GM12878 (cell line): ENCODE results near the gene NEK7. TPM values are rescaled to one million over a fixed set of nuclear protein-coding genes. Genes with fewer than 3 reads are reported as not detected.

Source experiments
- ATAC-seq: fragments of 200-7000 bp; cut with Tn5 transposase; 3 replicates; pipeline ENCODE4 v1.9.1; 2020; ENCODE audit warnings: mild to moderate bottlenecking, moderate library complexity
- BruUV-seq: library from RNA; stranded (reverse); fragments of 400-500 nt; replicated peaks from 2 replicates; lab custom pipeline; 2021; lab: Mats Ljungman, UMichigan
- CTCF ChIA-PET: fragments of 300-600 bp; sonication (Branson Sonifier 250); formaldehyde crosslinking; extraction: SDS; loops from one replicate; lab custom pipeline; 2021; ENCODE audit warnings: inconsistent platforms; lab: Yijun Ruan, JAX
- POLR2A ChIA-PET: fragments of 350-600 bp; formaldehyde crosslinking; extraction: SDS; loops from one replicate; lab custom pipeline; 2021; ENCODE audit warnings: inconsistent platforms; lab: Charles Lee
- RAD21 ChIA-PET: fragments of 300-600 bp; sonication (Branson Sonifier 250); formaldehyde crosslinking; loops from one replicate; lab custom pipeline; 2023; ENCODE audit warnings: antibody characterized with exemption; ENCODE audit not compliant: unreplicated experiment; lab: Charles Lee
- SMC1A ChIA-PET: fragments of 300-600 bp; sonication (Branson Sonifier 250); formaldehyde crosslinking; loops from one replicate; lab custom pipeline; 2023; ENCODE audit not compliant: unreplicated experiment, uncharacterized antibody; lab: Charles Lee
- DNase-seq: peaks from one replicate; pipeline ENCODE4 v3.0.0-alpha.2; 2011; ENCODE audit warnings: low read depth, low spot score
- FAIRE-seq: peaks from 3 replicates; lab custom pipeline; 2011; peaks lifted over from hg19 to GRCh38; lab: Jason Lieb, UNC
- H2AFZ ChIP-seq: 2 replicates; pipeline ENCODE4 v1.6.0; 2011; ENCODE audit warnings: low read depth, low read length, control low read depth; ENCODE audit not compliant: control insufficient read depth
- H3K27ac ChIP-seq: 2 replicates; pipeline ENCODE4 v1.5.1; 2011; ENCODE audit warnings: control low read depth; ENCODE audit not compliant: control insufficient read depth, insufficient read depth
- H3K27me3 ChIP-seq, 2 experiments: replicated peaks in 1 of 2; 2 replicates each; pipeline versions ENCODE4 v1.6.0 to v1.6.1; 2011; ENCODE audit warnings: low read length in 1 of 2; ENCODE audit not compliant: control insufficient read depth in 2 of 2, insufficient read depth in 2 of 2
- H3K36me3 ChIP-seq, 2 experiments: 2 replicates each; pipeline ENCODE4 v1.5.1; 2011; ENCODE audit warnings: low read length in 1 of 2; ENCODE audit not compliant: control insufficient read depth in 2 of 2, insufficient read depth in 2 of 2
- H3K4me1 ChIP-seq: 2 replicates; pipeline ENCODE4 v1.6.1; 2011; ENCODE audit warnings: mild to moderate bottlenecking, low read length, moderate library complexity, mixed read lengths; ENCODE audit not compliant: control insufficient read depth, insufficient read depth
- H3K4me2 ChIP-seq: 2 replicates; pipeline ENCODE4 v1.6.0; 2011; ENCODE audit warnings: control low read depth; ENCODE audit not compliant: control insufficient read depth, insufficient read depth
- H3K4me3 ChIP-seq: fragments of 200-600 bp; sonication (generic); 2 replicates; pipeline ENCODE4 v1.5.1; 2016
- H3K79me2 ChIP-seq: 2 replicates; pipeline ENCODE4 v1.6.0; 2011; ENCODE audit warnings: low read length; ENCODE audit not compliant: control insufficient read depth, insufficient read depth
- H3K9ac ChIP-seq: 2 replicates; pipeline ENCODE4 v1.8.0; 2011; ENCODE audit warnings: low read length, control low read depth, mixed read lengths; ENCODE audit not compliant: control insufficient read depth, insufficient read depth
- H3K9me3 ChIP-seq: replicated peaks from 3 replicates; pipeline ENCODE4 v1.5.1; 2011; ENCODE audit warnings: mild to moderate bottlenecking, low read length; ENCODE audit not compliant: control insufficient read depth, insufficient read depth
- H4K20me1 ChIP-seq: 2 replicates; pipeline ENCODE4 v1.6.0; 2011; ENCODE audit not compliant: control insufficient read depth, insufficient read depth
- BCL11A ChIP-seq: IDR thresholded peaks from 2 replicates; pipeline ENCODE4 v1.6.1; 2011; ENCODE audit warnings: low read depth, low read length
- BRCA1 ChIP-seq: IDR thresholded peaks from 2 replicates; pipeline ENCODE4 v1.6.1; 2011; ENCODE audit warnings: low read depth, low read length, improper control_type of control experiment
- HDGF ChIP-seq: fragments of 450-650 bp; IDR thresholded peaks from 2 replicates; pipeline ENCODE4 v1.6.1; 2016; ENCODE audit warnings: antibody characterized with exemption
- LARP7 ChIP-seq: fragments of 450-650 bp; IDR thresholded peaks from 2 replicates; pipeline ENCODE4 v1.6.1; 2017; ENCODE audit warnings: mild to moderate bottlenecking
- RB1 ChIP-seq: fragments of 450-650 bp; formaldehyde crosslinking; IDR thresholded peaks from 2 replicates; pipeline ENCODE4 v1.6.1; 2017; ENCODE audit warnings: mild to moderate bottlenecking, borderline replicate concordance
- RCOR1 ChIP-seq: conservative IDR thresholded peaks from 2 replicates; pipeline ENCODE4 v1.6.1; 2012; ENCODE audit warnings: low read depth, low read length, improper control_type of control experiment
- RFX5 ChIP-seq: IDR thresholded peaks from 2 replicates; pipeline ENCODE4 v1.6.1; 2011; ENCODE audit warnings: low read depth, low read length, improper control_type of control experiment
- SIN3A ChIP-seq: IDR thresholded peaks from 2 replicates; pipeline ENCODE4 v1.6.1; 2012; ENCODE audit warnings: low read depth, low read length, improper control_type of control experiment
- SMC3 ChIP-seq: IDR thresholded peaks from 2 replicates; pipeline ENCODE4 v1.6.1; 2011; ENCODE audit warnings: low read length, improper control_type of control experiment, borderline replicate concordance
- SUPT20H ChIP-seq: IDR thresholded peaks from 2 replicates; pipeline ENCODE4 v1.6.1; 2011; ENCODE audit warnings: low read depth, mild to moderate bottlenecking, low read length, moderate library complexity, borderline replicate concordance; ENCODE audit not compliant: control insufficient read depth
- TBL1XR1 ChIP-seq: IDR thresholded peaks from 2 replicates; pipeline ENCODE4 v1.6.1; 2012; ENCODE audit warnings: low read depth, low read length, improper control_type of control experiment
- ZNF217 ChIP-seq: fragments of 450-650 bp; IDR thresholded peaks from 2 replicates; pipeline ENCODE4 v1.6.1; 2017; ENCODE audit warnings: antibody characterized with exemption, mild to moderate bottlenecking
- WGBS: methylation state at CpG from one replicate; pipeline ENCODE4 v1.1.6; 2016; ENCODE audit warnings: low lambda C conversion rate; ENCODE audit not compliant: insufficient replicate concordance, insufficient coverage; ENCODE audit errors: missing lambda C conversion rate; 5-methylcytosine and 5-hydroxymethylcytosine counted together
- in situ Hi-C: fragments of 300-500 bp; cut with MboI; formaldehyde crosslinking; loops from 9 replicates; pipeline ENCODE4 v1.14.3; 2018; ENCODE audit warnings: mixed read lengths
- intact Hi-C: fragments of 100-400 bp; cut with micrococcal nuclease; formaldehyde crosslinking; loops from one replicate; pipeline ENCODE4 v1.14.2; 2022; ENCODE audit not compliant: unreplicated experiment
- polyA plus RNA-seq, 11 experiments: library from polyadenylated mRNA; depleted of rRNA in 4 of 11; unstranded in 6 of 11; stranded (reverse) in 5 of 11; fragments of >200 nt; fragmentation: Nextera tagmentation in 4 of 11; fragmentation: Illumina TruSeq in 1 of 11; extraction: Ambion mirVana in 4 of 11; extraction: Trizol in 1 of 11; gene quantifications; 1 replicate in 1 of 11; 2 replicates in 10 of 11; pipeline versions ENCODE4 v1.2.1 to v1.2.3, GENCODE V29; 2011 to 2016; ENCODE audit warnings: inconsistent platforms in 2 of 11, missing spikeins in 2 of 11, low read depth in 1 of 11
- total RNA-seq, 4 experiments: library from RNA; depleted of rRNA in 3 of 4; stranded (reverse); fragments of >200 nt in 3 of 4; fragmentation: Illumina TruSeq in 1 of 4; extraction: Trizol in 1 of 4; gene quantifications; 2 replicates each; pipeline versions ENCODE4 v1.2.1 to v1.2.3, GENCODE V29; 2013 to 2021
- TF ChIP-seq, protein P1 (sequence below): fragments of 450-650 bp; IDR thresholded peaks from 2 replicates; pipeline ENCODE4 v1.6.1; 2017; ENCODE audit warnings: mild to moderate bottlenecking, low read depth, inconsistent platforms; ENCODE audit not compliant: poor library complexity, severe bottlenecking
- TF ChIP-seq, protein P2 (sequence below): IDR thresholded peaks from 2 replicates; pipeline ENCODE4 v1.6.1; 2011; ENCODE audit warnings: low read depth, mild to moderate bottlenecking, low read length, moderate library complexity, borderline replicate concordance; ENCODE audit errors: extremely low read depth
- TF ChIP-seq, protein P3 (sequence below): fragments of 450-650 bp; IDR thresholded peaks from 2 replicates; pipeline ENCODE4 v1.6.1; 2016; ENCODE audit warnings: mild to moderate bottlenecking, moderate library complexity, borderline replicate concordance
- TF ChIP-seq, protein P4 (sequence below): fragments of 450-650 bp; IDR thresholded peaks from 2 replicates; pipeline ENCODE4 v1.6.1; 2014; ENCODE audit warnings: mild to moderate bottlenecking

The NEK7 gene
- total and polyA plus RNA-seq, 10 of the 15 experiments (the other 5 are each of a cell fraction or from before 2014, with no cell fraction given): 9.4 to 77.7 (median 24.0) TPM

DNA sequence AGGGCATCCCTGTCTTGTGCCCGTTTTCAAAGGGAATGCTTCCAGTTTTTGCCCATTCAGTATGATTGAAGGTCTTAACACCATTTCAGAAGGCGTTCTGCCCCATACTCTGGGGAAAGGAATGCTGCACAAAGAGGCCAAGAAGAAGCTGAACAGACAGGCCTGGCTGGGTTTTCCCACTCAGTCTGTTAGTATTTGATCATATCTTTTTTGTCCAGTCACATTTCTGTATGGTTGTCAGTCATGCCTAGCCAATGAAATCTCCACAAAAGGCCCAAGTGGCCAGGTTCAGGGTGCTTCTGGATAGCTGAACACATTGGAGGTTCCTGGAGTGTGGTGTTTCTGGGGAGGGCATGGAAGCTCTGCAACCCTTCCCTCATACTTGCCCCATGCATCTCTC lies 72.1 kb downstream of the NEK7 start (continued):
- TF ChIP-seq RFX5 (no peak), BCL11A (no peak), TBL1XR1 (no peak), HDGF (no peak), SIN3A (no peak)

DNA sequence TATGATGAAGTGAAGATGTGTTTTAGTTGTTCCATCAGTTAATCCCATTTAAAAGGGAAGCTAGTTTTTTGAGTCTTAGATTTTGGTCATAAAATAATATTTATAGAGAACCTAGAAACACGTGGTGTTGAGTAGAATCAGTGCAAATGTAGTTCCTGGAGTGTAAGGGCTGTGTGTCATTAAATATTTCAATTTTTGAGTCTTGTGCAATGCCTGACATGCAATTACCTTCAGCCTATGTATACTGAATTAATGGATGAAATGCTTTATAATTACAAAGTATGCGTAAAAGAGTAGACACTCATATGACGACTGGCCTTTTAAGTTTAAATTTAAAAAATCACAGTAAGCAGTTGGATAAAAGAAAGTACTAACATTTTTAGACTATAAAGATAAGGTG lies 75.0 kb downstream of the NEK7 start:
- Histone ChIP-seq H3K9me3 (peaks cover 6% of the 10 kb centered on the region; the same call in 2 of the 3 replicates), H3K36me3 (no peaks in the 10 kb centered on the region), H3K9ac (no peak overlapping the region), H3K27ac (no peak overlapping the region), H3K27me3 (no peaks in the 10 kb centered on the region), H3K4me2 (no peak overlapping the region), H4K20me1 (no peaks in the 10 kb centered on the region), H3K4me3 (no peak overlapping the region), H2AFZ (no peak overlapping the region), H3K79me2 (no peaks in the 10 kb centered on the region; the same call in 1 of the 2 replicates), H3K4me1 (no peaks in the 10 kb centered on the region; the same call in 1 of the 2 replicates)
- WGBS: 95% methylated on average over 3 of the region's 3 CpGs
- RAD21 ChIA-PET: interaction anchor here (1.1 kb wide), 1 partner anchor 13 kb away, joined by 3 read pairs; no protein-coding TSS in a partner anchor
- in situ Hi-C loops: no loop called here
- SMC1A ChIA-PET: interaction anchor here (1.2 to 2.2 kb wide), 4 partner anchors 13 to 32 kb away, joined by 3 to 7 read pairs (median 4); no protein-coding TSS in a partner anchor
- CTCF ChIA-PET: interaction anchor here (2.1 kb wide), 1 partner anchor 11 kb away, joined by 9 read pairs; no protein-coding TSS in a partner anchor
- FAIRE-seq: no peak
- BruUV-seq: no TSS peak
- POLR2A ChIA-PET: no interaction called here
- ATAC-seq: no peak
- intact Hi-C loops: no loop called here
- no peak for DNase-seq
- TF ChIP-seq BRCA1: no peak
- TF ChIP-seq, protein P1, sequence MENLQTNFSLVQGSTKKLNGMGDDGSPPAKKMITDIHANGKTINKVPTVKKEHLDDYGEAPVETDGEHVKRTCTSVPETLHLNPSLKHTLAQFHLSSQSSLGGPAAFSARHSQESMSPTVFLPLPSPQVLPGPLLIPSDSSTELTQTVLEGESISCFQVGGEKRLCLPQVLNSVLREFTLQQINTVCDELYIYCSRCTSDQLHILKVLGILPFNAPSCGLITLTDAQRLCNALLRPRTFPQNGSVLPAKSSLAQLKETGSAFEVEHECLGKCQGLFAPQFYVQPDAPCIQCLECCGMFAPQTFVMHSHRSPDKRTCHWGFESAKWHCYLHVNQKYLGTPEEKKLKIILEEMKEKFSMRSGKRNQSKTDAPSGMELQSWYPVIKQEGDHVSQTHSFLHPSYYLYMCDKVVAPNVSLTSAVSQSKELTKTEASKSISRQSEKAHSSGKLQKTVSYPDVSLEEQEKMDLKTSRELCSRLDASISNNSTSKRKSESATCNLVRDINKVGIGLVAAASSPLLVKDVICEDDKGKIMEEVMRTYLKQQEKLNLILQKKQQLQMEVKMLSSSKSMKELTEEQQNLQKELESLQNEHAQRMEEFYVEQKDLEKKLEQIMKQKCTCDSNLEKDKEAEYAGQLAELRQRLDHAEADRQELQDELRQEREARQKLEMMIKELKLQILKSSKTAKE: no peak
- no peak for TF ChIP-seq RCOR1
- no peak for TF ChIP-seq ZNF217
- TF ChIP-seq SMC3: no peak
- no peak for TF ChIP-seq SUPT20H
- TF ChIP-seq, protein P2, sequence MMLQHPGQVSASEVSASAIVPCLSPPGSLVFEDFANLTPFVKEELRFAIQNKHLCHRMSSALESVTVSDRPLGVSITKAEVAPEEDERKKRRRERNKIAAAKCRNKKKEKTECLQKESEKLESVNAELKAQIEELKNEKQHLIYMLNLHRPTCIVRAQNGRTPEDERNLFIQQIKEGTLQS: no peak
- TF ChIP-seq RFX5: no peak
- TF ChIP-seq LARP7: no peak
- TF ChIP-seq, protein P3, sequence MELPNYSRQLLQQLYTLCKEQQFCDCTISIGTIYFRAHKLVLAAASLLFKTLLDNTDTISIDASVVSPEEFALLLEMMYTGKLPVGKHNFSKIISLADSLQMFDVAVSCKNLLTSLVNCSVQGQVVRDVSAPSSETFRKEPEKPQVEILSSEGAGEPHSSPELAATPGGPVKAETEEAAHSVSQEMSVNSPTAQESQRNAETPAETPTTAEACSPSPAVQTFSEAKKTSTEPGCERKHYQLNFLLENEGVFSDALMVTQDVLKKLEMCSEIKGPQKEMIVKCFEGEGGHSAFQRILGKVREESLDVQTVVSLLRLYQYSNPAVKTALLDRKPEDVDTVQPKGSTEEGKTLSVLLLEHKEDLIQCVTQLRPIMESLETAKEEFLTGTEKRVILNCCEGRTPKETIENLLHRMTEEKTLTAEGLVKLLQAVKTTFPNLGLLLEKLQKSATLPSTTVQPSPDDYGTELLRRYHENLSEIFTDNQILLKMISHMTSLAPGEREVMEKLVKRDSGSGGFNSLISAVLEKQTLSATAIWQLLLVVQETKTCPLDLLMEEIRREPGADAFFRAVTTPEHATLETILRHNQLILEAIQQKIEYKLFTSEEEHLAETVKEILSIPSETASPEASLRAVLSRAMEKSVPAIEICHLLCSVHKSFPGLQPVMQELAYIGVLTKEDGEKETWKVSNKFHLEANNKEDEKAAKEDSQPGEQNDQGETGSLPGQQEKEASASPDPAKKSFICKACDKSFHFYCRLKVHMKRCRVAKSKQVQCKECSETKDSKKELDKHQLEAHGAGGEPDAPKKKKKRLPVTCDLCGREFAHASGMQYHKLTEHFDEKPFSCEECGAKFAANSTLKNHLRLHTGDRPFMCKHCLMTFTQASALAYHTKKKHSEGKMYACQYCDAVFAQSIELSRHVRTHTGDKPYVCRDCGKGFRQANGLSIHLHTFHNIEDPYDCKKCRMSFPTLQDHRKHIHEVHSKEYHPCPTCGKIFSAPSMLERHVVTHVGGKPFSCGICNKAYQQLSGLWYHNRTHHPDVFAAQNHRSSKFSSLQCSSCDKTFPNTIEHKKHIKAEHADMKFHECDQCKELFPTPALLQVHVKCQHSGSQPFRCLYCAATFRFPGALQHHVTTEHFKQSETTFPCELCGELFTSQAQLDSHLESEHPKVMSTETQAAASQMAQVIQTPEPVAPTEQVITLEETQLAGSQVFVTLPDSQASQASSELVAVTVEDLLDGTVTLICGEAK: no peak
- TF ChIP-seq, protein P4, sequence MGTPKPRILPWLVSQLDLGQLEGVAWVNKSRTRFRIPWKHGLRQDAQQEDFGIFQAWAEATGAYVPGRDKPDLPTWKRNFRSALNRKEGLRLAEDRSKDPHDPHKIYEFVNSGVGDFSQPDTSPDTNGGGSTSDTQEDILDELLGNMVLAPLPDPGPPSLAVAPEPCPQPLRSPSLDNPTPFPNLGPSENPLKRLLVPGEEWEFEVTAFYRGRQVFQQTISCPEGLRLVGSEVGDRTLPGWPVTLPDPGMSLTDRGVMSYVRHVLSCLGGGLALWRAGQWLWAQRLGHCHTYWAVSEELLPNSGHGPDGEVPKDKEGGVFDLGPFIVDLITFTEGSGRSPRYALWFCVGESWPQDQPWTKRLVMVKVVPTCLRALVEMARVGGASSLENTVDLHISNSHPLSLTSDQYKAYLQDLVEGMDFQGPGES: no peak
- no peak for TF ChIP-seq RB1
